Measurements from ENCODE around the gene PLEKHG3.

DNA sequence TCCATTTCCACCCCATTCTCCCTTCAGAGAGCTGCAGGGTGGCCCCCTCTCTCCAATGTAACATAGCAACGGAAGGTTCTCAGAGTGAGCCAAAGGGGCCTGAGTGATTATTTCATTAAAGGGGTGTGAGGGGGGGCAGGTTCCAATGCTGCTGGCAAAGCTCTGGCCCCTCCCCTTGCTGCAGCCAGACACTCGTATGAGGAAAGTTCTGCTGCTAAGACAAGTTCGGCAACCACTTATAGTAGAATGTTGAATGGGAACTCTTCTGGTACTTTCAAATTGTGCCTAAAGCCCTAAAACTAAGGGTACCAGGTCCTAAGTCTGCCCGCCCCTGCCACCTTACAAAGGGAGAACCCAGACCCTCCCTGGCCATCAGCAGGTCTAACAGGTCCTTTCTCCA is 49.8 kb downstream of the PLEKHG3 start:
- TF ChIP-seq, protein P1, sequence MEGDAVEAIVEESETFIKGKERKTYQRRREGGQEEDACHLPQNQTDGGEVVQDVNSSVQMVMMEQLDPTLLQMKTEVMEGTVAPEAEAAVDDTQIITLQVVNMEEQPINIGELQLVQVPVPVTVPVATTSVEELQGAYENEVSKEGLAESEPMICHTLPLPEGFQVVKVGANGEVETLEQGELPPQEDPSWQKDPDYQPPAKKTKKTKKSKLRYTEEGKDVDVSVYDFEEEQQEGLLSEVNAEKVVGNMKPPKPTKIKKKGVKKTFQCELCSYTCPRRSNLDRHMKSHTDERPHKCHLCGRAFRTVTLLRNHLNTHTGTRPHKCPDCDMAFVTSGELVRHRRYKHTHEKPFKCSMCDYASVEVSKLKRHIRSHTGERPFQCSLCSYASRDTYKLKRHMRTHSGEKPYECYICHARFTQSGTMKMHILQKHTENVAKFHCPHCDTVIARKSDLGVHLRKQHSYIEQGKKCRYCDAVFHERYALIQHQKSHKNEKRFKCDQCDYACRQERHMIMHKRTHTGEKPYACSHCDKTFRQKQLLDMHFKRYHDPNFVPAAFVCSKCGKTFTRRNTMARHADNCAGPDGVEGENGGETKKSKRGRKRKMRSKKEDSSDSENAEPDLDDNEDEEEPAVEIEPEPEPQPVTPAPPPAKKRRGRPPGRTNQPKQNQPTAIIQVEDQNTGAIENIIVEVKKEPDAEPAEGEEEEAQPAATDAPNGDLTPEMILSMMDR (IDR thresholded peaks at IDR 0.05): no peak
- TF ChIP-seq POLR2A (IDR thresholded peaks at IDR 0.05): no peak
